ENCODE results near the gene HPSE2.
"Not testable (repeated sequence)": the region's sequence is repeated elsewhere in the genome, so short reads cannot be mapped to it uniquely, and the experiment has no call there.

HPSE2 gene

GRCh38 chr10:98916526-98917125, 319.0 kb downstream of the HPSE2 start:
- DNase-seq: no peak

- DNase-seq: no peak
These were observed 319.7 kb downstream of the HPSE2 start for GRCh38 chr10:98915911-98916310.

GRCh38 chr10:98910546-98910945, 325.1 kb downstream of the HPSE2 start:
- no peak for DNase-seq

GRCh38 chr10:98910048-98910447, 325.6 kb downstream of the HPSE2 start:
- no peak for DNase-seq

- no peak for DNase-seq
These were observed 326.8 kb downstream of the HPSE2 start for GRCh38 chr10:98908868-98909267.

- not testable (repeated sequence) for DNase-seq
These were observed 327.4 kb downstream of the HPSE2 start for GRCh38 chr10:98908247-98908646.

- DNase-seq: no peak
These were observed 334.1 kb downstream of the HPSE2 start for GRCh38 chr10:98901441-98902110.

GRCh38 chr10:98899018-98899417, 336.6 kb downstream of the HPSE2 start:
- DNase-seq: no peak

GRCh38 chr10:98892523-98892922, 343.1 kb downstream of the HPSE2 start:
- no peak for DNase-seq

- DNase-seq: no peak
These were observed 349.0 kb downstream of the HPSE2 start for GRCh38 chr10:98886686-98887085.

GRCh38 chr10:98885378-98885777, 350.3 kb downstream of the HPSE2 start:
- DNase-seq: no peak

GRCh38 chr10:98881789-98882188, 353.9 kb downstream of the HPSE2 start:
- no peak for DNase-seq

GRCh38 chr10:98880971-98881370, 354.7 kb downstream of the HPSE2 start:
- no peak for DNase-seq

GRCh38 chr10:98878921-98879320, 356.7 kb downstream of the HPSE2 start:
- no peak for DNase-seq

GRCh38 chr10:98878418-98878817, 357.2 kb downstream of the HPSE2 start:
- no peak for DNase-seq

- DNase-seq: no peak
These were observed 373.7 kb downstream of the HPSE2 start for GRCh38 chr10:98861962-98862361.

GRCh38 chr10:98858525-98858924, 377.1 kb downstream of the HPSE2 start:
- DNase-seq: no peak

- no peak for DNase-seq
These were observed 380.1 kb downstream of the HPSE2 start for GRCh38 chr10:98855403-98856189.

- DNase-seq: no peak
These were observed 383.0 kb downstream of the HPSE2 start for GRCh38 chr10:98852686-98853085.

GRCh38 chr10:98848361-98848760, 387.3 kb downstream of the HPSE2 start:
- no peak for DNase-seq

- DNase-seq: no peak
These were observed 388.9 kb downstream of the HPSE2 start for GRCh38 chr10:98846787-98847186.

GRCh38 chr10:98833542-98833941, 402.1 kb downstream of the HPSE2 start:
- DNase-seq: no peak

GRCh38 chr10:98832738-98833137, 402.9 kb downstream of the HPSE2 start:
- no peak for DNase-seq

GRCh38 chr10:98832196-98832595, 403.5 kb downstream of the HPSE2 start:
- DNase-seq: no peak
